Chondrocyte (in vitro differentiated cells): ENCODE data around the gene BPIFB1. TPM values are rescaled to one million over a fixed set of nuclear protein-coding genes. Genes with fewer than 3 reads are reported as not detected.

Experiments
- DNase-seq: peaks from one replicate; pipeline ENCODE4 v3.0.0; 2021; ENCODE audit warnings: mixed read lengths, low spot score
- H3K27ac Mint-ChIP-seq: one replicate; pipeline ENCODE4 v1.8.0; 2021; ENCODE audit warnings: mild to moderate bottlenecking, moderate library complexity, mixed read lengths; ENCODE audit not compliant: unreplicated experiment
- H3K27me3 Mint-ChIP-seq: 2 replicates; pipeline ENCODE4 v1.8.0; 2021; ENCODE audit warnings: low read depth, mixed read lengths
- H3K36me3 Mint-ChIP-seq: 2 replicates; pipeline ENCODE4 v1.8.0; 2021; ENCODE audit warnings: low read depth, mixed read lengths
- H3K4me1 Mint-ChIP-seq: 2 replicates; pipeline ENCODE4 v1.8.0; 2021; ENCODE audit warnings: low read depth, mild to moderate bottlenecking, mixed read lengths
- H3K4me3 Mint-ChIP-seq: one replicate; pipeline ENCODE4 v1.8.0; 2021; ENCODE audit warnings: mild to moderate bottlenecking, moderate library complexity, mixed read lengths; ENCODE audit not compliant: unreplicated experiment
- H3K9me3 Mint-ChIP-seq: 2 replicates; pipeline ENCODE4 v1.8.0; 2021; ENCODE audit warnings: low read depth, mixed read lengths
- CTCF ChIP-seq: fragments of 200-600 bp; sonication (generic); IDR thresholded peaks from 2 replicates; pipeline ENCODE4 v1.5.0; 2021; ENCODE audit warnings: antibody characterized with exemption, mild to moderate bottlenecking, moderate library complexity
- long read RNA-seq: library from polyadenylated mRNA; stranded (forward); transcript quantifications from one replicate; pipeline ENCODE4 v2.0.0, GENCODE V29; 2021
- total RNA-seq: library from RNA; stranded (reverse); gene quantifications from 3 replicates; pipeline ENCODE4 v1.2.1, GENCODE V29; 2021

Gene BPIFB1
- total RNA-seq: not detected in 3 replicates
- long read RNA-seq: 0 reads

- H3K27me3 Mint-ChIP-seq: peaks cover 76% of the 10 kb centered on the region
- no peak for TF ChIP-seq CTCF
- H3K4me3 Mint-ChIP-seq: no peak within 1 kb of the TSS
- no peak for DNase-seq
- no peak within 1 kb of the TSS for H3K27ac Mint-ChIP-seq
- H3K4me1 Mint-ChIP-seq: no peaks in the 10 kb centered on the region
- H3K36me3 Mint-ChIP-seq: no peaks in the 10 kb centered on the region
- no peaks in the 10 kb centered on the region for H3K9me3 Mint-ChIP-seq
These were observed at the start of gene BPIFB1 for GRCh38 chr20:33282991-33283555. Gene BPIFB1, plus strand, starts transcription at chr20:33283214. Its CDS starts 2,860 bp downstream, at chr20:33286074.

- Mint-ChIP-seq H3K4me3 (no peak overlapping the region), H3K9me3 (no peaks in the 10 kb centered on the region), H3K4me1 (no peaks in the 10 kb centered on the region), H3K27ac (no peak overlapping the region), H3K36me3 (no peaks in the 10 kb centered on the region), H3K27me3 (peaks cover 70% of the 10 kb centered on the region)
- no peak for TF ChIP-seq CTCF
- DNase-seq: no peak
These were observed 49.0 kb upstream of the BPIFB1 start for GRCh38 chr20:33234050-33234449.

GRCh38 chr20:33235696-33236095, 47.3 kb upstream of the BPIFB1 start, which contains the start of gene BPIFA1:
Gene BPIFA1, plus strand, starts transcription at chr20:33235996. Its CDS starts 1,716 bp downstream, at chr20:33237712.
- peaks cover 69% of the 10 kb centered on the region for H3K27me3 Mint-ChIP-seq
- DNase-seq: no peak
- H3K9me3 Mint-ChIP-seq: no peaks in the 10 kb centered on the region
- H3K4me3 Mint-ChIP-seq: no peak within 1 kb of the TSS
- no peaks in the 10 kb centered on the region for H3K4me1 Mint-ChIP-seq
- no peak for TF ChIP-seq CTCF
- H3K36me3 Mint-ChIP-seq: no peaks in the 10 kb centered on the region
- no peak within 1 kb of the TSS for H3K27ac Mint-ChIP-seq

DNA sequence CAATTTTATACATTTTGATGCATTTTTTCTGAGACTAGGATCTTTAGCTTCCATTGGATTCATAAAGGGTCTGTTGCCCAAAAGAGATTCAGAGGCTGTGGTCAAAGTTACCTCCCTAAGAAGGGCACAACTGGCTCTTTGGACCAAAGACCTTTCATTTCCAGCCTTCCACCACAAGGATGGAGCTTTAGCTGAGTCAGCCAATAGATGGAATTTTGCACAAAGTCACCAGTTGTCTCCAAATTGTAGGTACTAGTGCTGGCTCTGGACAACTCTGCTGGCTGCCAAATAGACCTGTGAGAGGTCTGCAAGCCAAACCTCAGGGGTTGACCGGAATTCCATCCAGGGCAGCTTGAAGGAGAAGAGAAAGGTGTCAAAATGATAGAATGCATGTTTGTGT, 46.7 kb upstream of the BPIFB1 start:
- Mint-ChIP-seq H3K27me3 (peaks cover 63% of the 10 kb centered on the region), H3K36me3 (no peaks in the 10 kb centered on the region), H3K27ac (no peak overlapping the region), H3K9me3 (no peaks in the 10 kb centered on the region), H3K4me1 (no peaks in the 10 kb centered on the region), H3K4me3 (no peak overlapping the region)
- no peak for DNase-seq
- no peak for TF ChIP-seq CTCF

- H3K4me1 Mint-ChIP-seq: no peaks in the 10 kb centered on the region
- peaks cover 61% of the 10 kb centered on the region for H3K27me3 Mint-ChIP-seq
- no peaks in the 10 kb centered on the region for H3K36me3 Mint-ChIP-seq
These were observed 45.0 kb upstream of the BPIFB1 start for GRCh38 chr20:33237989-33238388.

More at GRCh38 chr20:33237989-33238388, 45.0 kb upstream of the BPIFB1 start:
- no peak for TF ChIP-seq CTCF
- no peak overlapping the region for H3K27ac Mint-ChIP-seq
- DNase-seq: no peak
- no peak overlapping the region for H3K4me3 Mint-ChIP-seq
- no peaks in the 10 kb centered on the region for H3K9me3 Mint-ChIP-seq
